Activated CD4-positive, alpha-beta memory T cell treated with anti-CD3 and anti-CD28 coated beads, Interleukin-2, amount 10 ng/mL, durations not matched to agents 7 days and 5 days (primary cell): Measurements from ENCODE around the gene SGPP1. TPM values are rescaled to one million over a fixed set of nuclear protein-coding genes. Genes with fewer than 3 reads are reported as not detected.
"Not testable (repeated sequence)": the region's sequence is repeated elsewhere in the genome, so short reads cannot be mapped to it uniquely, and the experiment has no call there.

Source experiments
- CTCF ChIA-PET: fragments of 350-600 bp; sonication (Branson Sonifier 250); formaldehyde crosslinking; loops from one replicate; lab custom pipeline; 2021; ENCODE audit warnings: antibody characterized with exemption, inconsistent platforms; lab: Charles Lee
- POLR2A ChIA-PET: fragments of 350-600 bp; sonication (Branson Sonifier 250); formaldehyde crosslinking; loops from one replicate; lab custom pipeline; 2021; ENCODE audit warnings: antibody characterized with exemption; lab: Charles Lee
- DNase-seq: peaks from one replicate; pipeline ENCODE4 v3.0.0-alpha.2; 2020
- H3K27ac Mint-ChIP-seq: one replicate; pipeline ENCODE4 v1.8.0; 2021; ENCODE audit warnings: mild to moderate bottlenecking, mixed read lengths
- H3K27me3 Mint-ChIP-seq: one replicate; pipeline ENCODE4 v1.8.0; 2021; ENCODE audit warnings: mixed read lengths
- H3K36me3 Mint-ChIP-seq: one replicate; pipeline ENCODE4 v1.8.0; 2021; ENCODE audit warnings: low read depth, mixed read lengths
- H3K4me1 Mint-ChIP-seq: one replicate; pipeline ENCODE4 v1.8.0; 2021; ENCODE audit warnings: mixed read lengths
- H3K4me3 Mint-ChIP-seq: one replicate; pipeline ENCODE4 v1.8.0; 2021; ENCODE audit warnings: mild to moderate bottlenecking, mixed read lengths
- H3K9me3 Mint-ChIP-seq: one replicate; pipeline ENCODE4 v1.8.0; 2021; ENCODE audit warnings: mixed read lengths
- total RNA-seq, 2 experiments: library from RNA; stranded (reverse); gene quantifications; one replicate each; pipeline ENCODE4 v1.2.3, GENCODE V29; 2021

SGPP1 gene
- total RNA-seq, 2 experiments from 2014 or later: 19.3 to 20.6 TPM

DNA sequence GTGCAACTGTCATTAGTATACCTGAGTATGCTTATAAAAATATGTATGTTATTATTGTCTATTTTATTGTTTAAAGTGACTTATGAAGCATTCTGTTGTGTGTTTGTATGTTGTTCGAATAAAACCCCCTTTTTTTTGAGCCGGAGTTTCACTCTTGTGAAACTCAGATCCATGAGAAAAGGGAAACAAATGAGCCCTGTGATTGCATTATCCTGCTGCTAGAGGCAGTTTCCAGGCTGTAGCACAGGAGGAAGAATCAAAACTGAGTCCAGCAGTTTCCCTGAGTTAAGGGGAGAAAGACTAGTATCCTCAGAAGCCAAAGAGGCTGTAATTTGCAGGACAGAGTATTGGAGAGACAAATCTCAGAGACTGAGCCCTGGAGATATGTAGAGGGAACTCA is 12.5 kb downstream of the SGPP1 start:
- Mint-ChIP-seq H3K4me3 (no peak overlapping the region), H3K9me3 (peaks cover 13% of the 10 kb centered on the region), H3K4me1 (peaks cover 18% of the 10 kb centered on the region), H3K27me3 (no peaks in the 10 kb centered on the region), H3K36me3 (peaks cover 46% of the 10 kb centered on the region), H3K27ac (no peak overlapping the region)
- POLR2A ChIA-PET: no interaction called here
- no peak for DNase-seq
- CTCF ChIA-PET: no interaction called here

DNA sequence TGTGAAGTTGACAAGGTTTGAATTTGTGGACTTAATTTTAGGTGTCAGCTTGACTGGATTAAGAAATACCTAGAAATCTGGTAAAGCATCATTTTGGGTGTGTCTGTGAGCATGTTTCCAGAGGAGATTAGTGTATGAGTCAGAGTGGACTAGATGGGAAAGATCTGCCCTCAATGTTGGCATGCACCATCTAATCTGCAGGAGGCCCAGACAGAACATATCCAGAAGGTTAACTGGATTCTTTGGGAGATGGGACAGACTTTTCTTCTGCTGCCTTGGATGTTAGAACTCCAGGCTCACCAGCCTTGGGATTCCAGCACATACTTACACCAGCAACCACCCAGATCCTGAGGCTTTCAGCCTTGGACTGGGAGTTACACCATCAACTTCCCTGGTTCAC is 14.1 kb downstream of the SGPP1 start:
- peaks cover 19% of the 10 kb centered on the region for H3K4me1 Mint-ChIP-seq
- H3K36me3 Mint-ChIP-seq: peaks cover 38% of the 10 kb centered on the region
- H3K9me3 Mint-ChIP-seq: peaks cover 11% of the 10 kb centered on the region
- no peak overlapping the region for H3K27ac Mint-ChIP-seq
- DNase-seq: no peak
- ChIA-PET POLR2A (interaction anchor here (1.8 kb wide), 1 partner anchor 12 kb away, joined by 8 read pairs; no protein-coding TSS in a partner anchor), CTCF (no interaction called here)
- H3K27me3 Mint-ChIP-seq: no peaks in the 10 kb centered on the region
- H3K4me3 Mint-ChIP-seq: no peak overlapping the region

DNA sequence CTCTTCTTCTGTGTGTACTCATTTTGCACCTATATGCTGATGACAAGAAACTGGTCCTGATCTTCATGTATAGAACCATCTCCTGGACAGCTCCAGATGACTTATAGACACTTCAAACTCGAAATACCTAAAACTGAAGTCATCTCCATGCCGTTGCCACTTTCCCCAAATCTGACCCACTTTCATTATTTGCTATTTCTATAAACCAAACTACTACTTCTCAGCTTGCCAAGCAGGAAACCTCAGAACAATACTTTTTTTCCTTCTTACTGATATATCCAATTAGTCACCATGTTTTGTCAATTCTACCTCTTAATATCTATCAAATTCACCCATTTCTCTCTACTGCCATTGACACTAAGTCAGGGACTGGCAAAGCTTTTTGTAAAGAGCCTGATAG is 14.8 kb downstream of the SGPP1 start:
- Mint-ChIP-seq H3K36me3 (peaks cover 34% of the 10 kb centered on the region), H3K4me3 (no peak overlapping the region)
- POLR2A ChIA-PET: interaction anchor here (0.6 to 2.9 kb wide), 4 partner anchors 12 to 107 kb away, joined by 3 to 12 read pairs (median 7); partner anchors contain the start of gene SGPP1

DNA sequence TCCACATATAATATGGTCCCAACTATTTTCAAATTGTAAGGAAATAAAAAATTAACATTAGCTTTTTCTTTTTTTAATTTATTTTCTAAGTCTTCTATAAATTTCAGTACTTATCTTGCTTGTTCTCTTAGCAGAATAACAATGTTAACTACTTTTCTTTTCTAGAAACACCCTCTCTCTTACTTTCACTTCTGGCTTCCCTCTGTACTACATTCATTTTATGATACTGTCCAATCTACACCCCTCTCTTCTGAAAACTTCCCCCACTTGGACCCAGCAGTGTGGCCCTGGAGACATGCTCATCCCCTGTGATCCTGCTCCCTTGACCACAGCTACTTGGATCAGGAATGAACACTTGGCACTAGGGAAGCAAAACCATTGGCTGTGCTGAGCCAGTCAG is 15.7 kb downstream of the SGPP1 start:
- peaks cover 2% of the 10 kb centered on the region for H3K9me3 Mint-ChIP-seq
- POLR2A ChIA-PET: interaction anchor here (1.3 to 2.9 kb wide), 4 partner anchors 13 to 71 kb away, joined by 3 to 12 read pairs (median 7); partner anchors contain the start of genes SGPP1 and WDR89
- H3K27me3 Mint-ChIP-seq: no peaks in the 10 kb centered on the region
- CTCF ChIA-PET: interaction anchor here (0.6 to 2.5 kb wide), 4 partner anchors 8 to 73 kb away, joined by 3 to 10 read pairs (median 3); no protein-coding TSS in a partner anchor
- H3K4me1 Mint-ChIP-seq: peaks cover 19% of the 10 kb centered on the region
- no peak overlapping the region for H3K4me3 Mint-ChIP-seq
- DNase-seq: no peak
- peak overlapping the region; percentile 32 for H3K27ac Mint-ChIP-seq
- H3K36me3 Mint-ChIP-seq: peaks cover 30% of the 10 kb centered on the region

More for the DNA sequence above, 14.8 kb downstream of the SGPP1 start:
- no peak for DNase-seq
- Mint-ChIP-seq H3K9me3 (peaks cover 7% of the 10 kb centered on the region), H3K4me1 (peaks cover 19% of the 10 kb centered on the region), H3K27me3 (no peaks in the 10 kb centered on the region), H3K27ac (peak overlapping the region; percentile 0)
- CTCF ChIA-PET: interaction anchor here (0.7 to 1.5 kb wide), 2 partner anchors 9 to 13 kb away, joined by 3 to 4 read pairs; no protein-coding TSS in a partner anchor

DNA sequence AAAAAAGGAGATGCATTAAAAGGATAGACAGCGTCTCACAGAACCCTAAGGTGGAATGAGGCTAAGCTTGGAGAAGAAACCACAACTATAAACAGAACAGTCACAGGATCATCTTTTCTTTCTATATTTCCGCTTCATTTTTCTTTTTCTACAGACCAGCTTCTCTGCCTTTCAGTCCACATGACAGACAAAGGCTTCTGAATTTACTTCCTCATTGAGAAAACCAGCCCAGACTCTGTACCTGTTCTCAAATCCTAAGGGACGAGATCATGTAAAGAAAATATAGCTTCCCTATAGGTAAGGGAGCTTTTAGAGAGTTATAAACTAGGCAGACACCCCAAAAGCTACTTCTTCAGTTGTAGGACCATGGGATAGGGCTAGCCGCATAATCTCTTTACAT is 17.4 kb downstream of the SGPP1 start:
- DNase-seq: no peak
- CTCF ChIA-PET: interaction anchor here (2.5 kb wide), 1 partner anchor 59 kb away, joined by 10 read pairs; no protein-coding TSS in a partner anchor
- H3K4me3 Mint-ChIP-seq: no peak overlapping the region
- POLR2A ChIA-PET: interaction anchor here (2.9 kb wide), 1 partner anchor 17 kb away, joined by 12 read pairs; the partner anchor contains the start of gene SGPP1
- peaks cover 19% of the 10 kb centered on the region for H3K4me1 Mint-ChIP-seq
- H3K27me3 Mint-ChIP-seq: no peaks in the 10 kb centered on the region
- no peaks in the 10 kb centered on the region for H3K9me3 Mint-ChIP-seq
- H3K27ac Mint-ChIP-seq: no peak overlapping the region
- peaks cover 21% of the 10 kb centered on the region for H3K36me3 Mint-ChIP-seq

DNA sequence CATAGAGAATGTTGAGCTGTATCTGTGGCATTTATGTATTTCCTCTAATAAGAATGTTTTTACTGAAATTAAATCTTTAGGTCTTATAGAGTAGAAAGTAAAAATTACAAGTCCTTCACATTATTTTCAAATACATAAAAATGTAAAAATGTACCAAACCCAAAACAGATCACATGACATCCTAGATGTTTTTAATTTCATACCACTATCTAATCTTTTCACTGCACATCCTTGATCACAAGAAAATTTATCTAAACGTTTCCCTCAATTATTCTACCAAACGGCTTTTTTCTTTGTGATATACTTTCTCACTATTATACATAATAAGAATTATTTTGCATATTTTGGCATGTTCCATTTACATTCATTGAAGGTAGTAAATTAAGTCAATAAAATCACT is 18.3 kb downstream of the SGPP1 start:
- peaks cover 19% of the 10 kb centered on the region for H3K4me1 Mint-ChIP-seq
- ChIA-PET CTCF (no interaction called here), POLR2A (no interaction called here)

DNA sequence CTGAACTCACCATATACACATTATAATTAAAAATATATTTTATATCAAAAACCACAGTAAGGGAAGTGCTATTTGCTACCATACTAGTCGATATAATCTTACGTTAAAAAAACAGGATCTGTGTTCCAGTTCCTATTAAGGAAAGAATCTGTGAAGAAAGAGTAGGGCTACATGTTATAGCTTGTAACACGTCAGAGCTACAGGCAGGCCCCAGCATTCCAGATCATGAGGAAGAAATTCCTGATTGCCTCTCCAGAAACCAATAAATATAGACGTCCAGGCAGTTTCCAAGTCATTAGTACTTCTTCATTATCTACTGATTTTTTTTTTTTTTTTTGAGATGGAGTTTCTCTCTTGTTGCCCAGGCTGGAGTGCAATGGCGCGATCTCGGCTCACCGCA is 20.6 kb downstream of the SGPP1 start:
- Mint-ChIP-seq H3K9me3 (no peaks in the 10 kb centered on the region), H3K27me3 (no peaks in the 10 kb centered on the region), H3K36me3 (peaks cover 6% of the 10 kb centered on the region), H3K4me1 (peaks cover 4% of the 10 kb centered on the region), H3K4me3 (no peak overlapping the region), H3K27ac (no peak overlapping the region)
- ChIA-PET POLR2A (no interaction called here), CTCF (no interaction called here)
- DNase-seq: no peak

More for the DNA sequence above, 18.3 kb downstream of the SGPP1 start:
- Mint-ChIP-seq H3K36me3 (peaks cover 18% of the 10 kb centered on the region), H3K27ac (no peak overlapping the region), H3K9me3 (no peaks in the 10 kb centered on the region), H3K4me3 (no peak overlapping the region), H3K27me3 (no peaks in the 10 kb centered on the region)
- DNase-seq: no peak

DNA sequence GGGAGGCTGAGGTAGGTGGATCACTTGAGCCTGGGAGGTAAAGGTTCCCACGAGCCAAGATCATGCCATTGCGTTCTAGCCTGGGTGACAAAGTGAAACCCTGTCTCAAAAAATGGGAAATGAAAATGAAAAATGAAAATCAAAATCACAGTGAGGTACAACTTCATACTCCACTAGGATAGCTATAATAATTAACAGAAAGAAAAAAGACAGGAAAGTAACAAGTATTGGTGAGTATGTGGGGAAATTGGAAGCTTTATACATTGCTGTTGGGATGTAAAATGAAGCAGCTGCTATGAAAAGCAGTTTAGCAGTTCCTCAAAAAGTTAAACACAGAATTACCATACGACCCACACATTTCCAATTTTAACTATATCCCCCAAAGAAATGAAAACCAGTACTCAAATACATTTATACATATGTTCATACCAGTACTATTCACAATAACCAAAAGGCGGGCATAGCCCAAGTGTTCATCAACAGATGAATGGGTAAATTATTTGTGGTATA is 22.2 kb downstream of the SGPP1 start:
- H3K4me3 Mint-ChIP-seq: no peak overlapping the region
- no peak overlapping the region for H3K27ac Mint-ChIP-seq
- H3K36me3 Mint-ChIP-seq: peaks cover 5% of the 10 kb centered on the region
- no peak for DNase-seq
- no peaks in the 10 kb centered on the region for H3K9me3 Mint-ChIP-seq
- peaks cover 3% of the 10 kb centered on the region for H3K4me1 Mint-ChIP-seq
- H3K27me3 Mint-ChIP-seq: no peaks in the 10 kb centered on the region
- ChIA-PET POLR2A (no interaction called here), CTCF (no interaction called here)

DNA sequence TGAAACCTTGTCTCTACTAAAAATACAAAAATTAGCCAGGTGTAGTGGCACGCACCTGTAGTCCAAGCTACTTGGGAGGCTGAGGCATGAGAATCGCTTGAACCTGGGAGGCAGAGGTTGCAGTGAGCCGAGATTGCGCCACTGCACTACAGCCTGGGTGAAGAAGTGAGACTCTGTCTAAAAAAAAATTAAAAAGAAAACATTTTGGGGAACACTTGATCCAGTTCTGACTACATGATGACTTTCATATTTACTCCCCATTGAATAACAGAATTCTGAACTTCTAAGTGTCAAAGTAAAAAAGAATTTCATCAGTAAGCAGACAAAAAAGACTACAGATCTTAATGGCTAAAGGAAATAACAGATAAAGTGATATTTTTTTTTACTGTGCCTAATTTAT is 25.3 kb downstream of the SGPP1 start:
- CTCF ChIA-PET, DNase-seq, H3K9me3 Mint-ChIP-seq, H3K27ac Mint-ChIP-seq, POLR2A ChIA-PET, H3K4me3 Mint-ChIP-seq, H3K27me3 Mint-ChIP-seq, H3K36me3 Mint-ChIP-seq, H3K4me1 Mint-ChIP-seq: not testable (repeated sequence)

DNA sequence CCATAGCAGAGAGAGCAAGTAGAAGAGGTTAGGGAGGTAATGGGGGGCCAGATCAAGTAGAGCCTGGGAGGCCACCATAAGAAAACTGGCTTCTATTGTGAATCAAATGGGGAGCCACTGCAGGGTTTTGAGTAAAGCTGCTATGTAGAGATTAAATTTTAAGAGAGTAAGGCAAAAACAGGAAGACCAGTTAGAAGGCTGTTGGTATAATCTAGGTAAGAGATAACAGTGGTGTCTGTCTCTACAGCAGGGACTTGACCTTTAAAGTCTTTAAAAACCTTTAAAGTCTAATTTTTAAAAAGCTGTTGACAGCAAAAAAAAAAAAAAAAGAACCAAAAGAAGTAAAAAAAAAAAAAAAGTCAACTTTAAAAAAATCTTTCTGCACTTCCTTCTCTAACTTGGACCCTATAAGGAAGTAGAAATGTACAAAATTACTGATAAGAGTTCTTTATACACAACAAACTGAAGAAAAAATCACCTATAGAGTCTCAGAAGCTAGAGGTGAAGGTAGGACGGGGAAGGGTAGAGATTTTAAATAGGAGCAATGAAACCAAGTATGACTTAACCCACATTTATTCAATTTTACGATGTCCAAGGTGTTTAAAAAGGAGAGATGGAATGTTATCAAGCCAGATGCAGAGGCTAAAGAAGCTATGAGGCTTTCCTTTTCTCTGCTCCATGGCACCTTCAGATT is 26.1 kb downstream of the SGPP1 start:
- no peaks in the 10 kb centered on the region for H3K4me1 Mint-ChIP-seq
- ChIA-PET CTCF (interaction anchor here (0.6 kb wide), 1 partner anchor 908 kb away, joined by 3 read pairs; no protein-coding TSS in a partner anchor), POLR2A (no interaction called here)
- no peak overlapping the region for H3K27ac Mint-ChIP-seq
- H3K4me3 Mint-ChIP-seq: no peak overlapping the region
- no peaks in the 10 kb centered on the region for H3K9me3 Mint-ChIP-seq
- no peak for DNase-seq
- no peaks in the 10 kb centered on the region for H3K27me3 Mint-ChIP-seq
- peaks cover 6% of the 10 kb centered on the region for H3K36me3 Mint-ChIP-seq

DNA sequence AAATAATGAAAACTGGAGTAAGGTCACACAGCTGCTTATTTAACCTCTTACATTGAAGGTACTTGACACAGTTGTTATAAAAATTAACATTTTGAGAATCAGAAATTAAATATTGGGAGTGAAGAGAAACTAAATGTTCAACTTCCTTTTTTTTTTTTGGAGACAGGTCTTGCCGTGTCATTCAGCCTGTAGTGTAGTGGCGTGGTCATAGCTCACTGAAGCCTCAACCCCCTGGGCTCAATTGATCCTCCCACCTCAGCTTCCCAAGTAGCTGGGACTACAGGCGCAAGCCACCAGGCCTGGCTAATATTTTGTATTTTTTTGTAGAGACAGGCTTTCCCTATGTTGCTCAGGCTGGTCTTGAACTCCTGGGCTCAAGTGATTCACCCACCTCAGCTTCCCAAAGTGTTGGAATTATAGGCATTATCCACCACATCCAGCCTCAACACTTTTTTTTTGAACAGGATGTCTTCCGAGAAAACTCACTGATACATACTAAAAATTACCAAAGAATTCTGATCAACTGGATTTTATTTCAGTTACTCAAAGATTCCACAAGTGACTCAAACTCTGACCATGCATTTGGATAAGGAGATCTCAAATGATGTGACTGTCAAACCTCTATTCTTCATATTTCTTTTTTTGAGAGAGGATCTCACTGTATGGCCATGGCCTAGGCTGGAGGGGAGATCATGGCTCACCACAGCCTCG is 35.4 kb downstream of the SGPP1 start:
- no peaks in the 10 kb centered on the region for H3K9me3 Mint-ChIP-seq
- H3K36me3 Mint-ChIP-seq: peaks cover 21% of the 10 kb centered on the region
- H3K27me3 Mint-ChIP-seq: no peaks in the 10 kb centered on the region
- no peaks in the 10 kb centered on the region for H3K4me1 Mint-ChIP-seq
- DNase-seq: no peak
- no peak overlapping the region for H3K4me3 Mint-ChIP-seq
- CTCF ChIA-PET: interaction anchor here (1.0 kb wide), 1 partner anchor 78 kb away, joined by 3 read pairs; no protein-coding TSS in a partner anchor
- POLR2A ChIA-PET: interaction anchor here (1.0 kb wide), 1 partner anchor 42 kb away, joined by 3 read pairs; no protein-coding TSS in a partner anchor
- H3K27ac Mint-ChIP-seq: no peak overlapping the region

DNA sequence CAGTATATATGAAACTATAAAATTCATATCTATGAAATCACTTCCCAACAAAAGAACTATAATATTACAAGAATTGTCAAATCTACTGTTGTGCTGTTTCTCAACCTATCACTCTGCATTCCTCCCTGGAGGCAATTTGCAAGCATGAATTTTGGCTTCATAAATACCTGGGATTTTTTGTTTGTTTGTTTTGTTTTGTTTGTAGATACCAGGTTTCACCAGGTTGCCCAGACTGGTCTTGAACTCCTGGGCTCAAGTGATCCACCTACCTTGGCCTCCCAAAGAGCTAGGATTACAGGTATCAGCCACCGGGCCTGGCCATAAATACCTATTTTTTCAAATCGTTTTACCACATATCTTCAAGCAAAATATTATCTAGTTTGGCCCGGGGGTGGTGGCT is 38.7 kb downstream of the SGPP1 start:
- H3K27ac Mint-ChIP-seq: no peak overlapping the region
- no peaks in the 10 kb centered on the region for H3K27me3 Mint-ChIP-seq
- peaks cover 12% of the 10 kb centered on the region for H3K36me3 Mint-ChIP-seq
- ChIA-PET POLR2A (no interaction called here), CTCF (interaction anchor here (1.2 kb wide), 1 partner anchor 81 kb away, joined by 3 read pairs; no protein-coding TSS in a partner anchor)
- no peaks in the 10 kb centered on the region for H3K9me3 Mint-ChIP-seq
- no peaks in the 10 kb centered on the region for H3K4me1 Mint-ChIP-seq
- no peak for DNase-seq
- H3K4me3 Mint-ChIP-seq: no peak overlapping the region

DNA sequence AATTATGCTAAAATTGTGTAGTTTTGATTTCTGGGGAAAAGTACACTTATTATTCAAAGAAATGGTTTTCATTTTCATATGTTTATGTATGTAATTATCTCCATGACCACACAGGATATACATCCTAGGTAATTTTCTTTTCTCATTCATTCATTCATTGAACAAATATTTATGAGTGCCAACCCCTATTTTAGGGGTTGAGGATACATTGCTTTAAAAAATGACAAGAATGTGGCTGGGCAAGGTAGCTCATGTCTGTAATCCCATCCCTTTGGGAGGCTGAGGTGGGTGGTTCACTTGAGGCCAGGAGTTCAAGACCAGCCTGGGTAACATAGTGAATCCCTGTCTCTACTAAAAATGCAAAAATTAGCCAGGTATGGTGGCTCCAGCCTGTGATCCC is 40.9 kb downstream of the SGPP1 start:
- Mint-ChIP-seq H3K9me3 (no peaks in the 10 kb centered on the region), H3K36me3 (peaks cover 11% of the 10 kb centered on the region), H3K4me3 (no peak overlapping the region), H3K27me3 (no peaks in the 10 kb centered on the region), H3K27ac (no peak overlapping the region), H3K4me1 (no peaks in the 10 kb centered on the region)
- DNase-seq: no peak
- ChIA-PET POLR2A (no interaction called here), CTCF (interaction anchor here (0.6 kb wide), 1 partner anchor 62 kb away, joined by 4 read pairs; no protein-coding TSS in a partner anchor)
